NCI-H2029 (cell line): ENCODE measurements around the gene BUB1B.

Experiments used
- DNase-seq: peaks from one replicate; lab custom pipeline; 2025; lab: John Stamatoyannopoulos, UW

Gene BUB1B

DNA sequence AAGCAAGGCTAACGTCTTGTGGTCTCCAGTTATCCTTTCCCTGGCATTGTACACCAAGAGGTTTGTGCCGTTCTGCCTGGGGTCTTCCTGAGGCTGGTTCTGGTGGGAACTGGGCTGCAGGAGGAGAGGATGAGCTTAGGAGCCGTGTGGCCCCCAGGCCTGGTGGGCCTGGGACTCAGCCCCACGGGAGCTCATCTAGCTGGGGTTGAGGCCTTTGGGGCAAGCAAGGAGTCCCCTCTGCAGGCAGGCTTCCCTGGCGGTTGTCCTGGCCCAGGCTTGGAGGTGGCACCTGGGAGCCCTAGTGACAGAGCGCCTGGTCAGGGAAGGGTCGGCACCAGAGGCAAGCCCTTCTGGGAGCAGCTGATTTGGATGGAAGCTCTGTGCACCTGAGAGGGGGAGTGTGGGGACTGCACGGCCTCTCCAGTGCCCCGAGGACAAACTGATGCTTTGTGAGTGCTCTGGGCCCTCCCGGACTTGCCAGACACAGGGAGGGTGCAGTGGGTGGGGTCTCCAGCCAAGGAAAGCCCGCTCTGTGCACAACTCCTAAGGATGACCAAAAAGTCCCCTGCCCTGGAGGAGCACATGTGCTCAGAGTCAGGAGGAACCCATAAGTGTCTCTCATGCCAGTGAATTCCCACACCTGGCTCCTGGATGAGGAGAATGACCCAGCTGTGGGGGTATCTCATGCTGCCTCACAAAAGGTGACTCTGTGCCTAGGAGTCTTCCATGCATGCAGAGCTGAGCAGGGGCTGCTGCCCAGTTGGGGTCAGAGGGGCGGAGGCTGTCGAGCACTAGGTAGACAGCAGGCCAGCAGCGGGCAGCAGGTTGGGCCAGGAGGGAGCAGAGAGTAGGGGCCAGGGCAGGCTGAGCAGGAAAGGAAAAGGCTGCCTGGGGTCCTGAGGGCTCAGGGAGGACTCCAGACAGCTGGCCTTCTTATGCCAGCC is 80.7 kb downstream of the BUB1B start:
- DNase-seq, result no peak

DNA sequence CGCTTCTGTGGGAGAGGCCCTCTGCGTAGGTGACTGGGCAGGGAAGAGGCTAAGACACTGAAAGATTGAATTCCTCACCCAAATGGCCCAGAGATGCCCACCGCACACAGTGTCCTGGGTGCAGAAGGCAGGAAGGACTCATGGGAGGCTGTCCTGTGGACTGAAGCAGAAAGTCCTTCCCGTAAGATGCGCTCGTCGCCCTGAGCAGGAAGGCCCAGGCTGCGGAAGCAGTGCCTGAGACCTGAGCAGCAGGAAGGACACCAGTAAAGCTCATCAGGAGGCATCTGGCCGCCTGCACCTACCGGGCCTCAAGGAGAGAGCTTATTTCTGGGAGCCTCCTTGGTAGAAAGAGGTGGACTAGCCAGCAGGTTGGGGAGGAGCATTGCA is 81.3 kb downstream of the BUB1B start:
- DNase-seq, result no peak

DNA sequence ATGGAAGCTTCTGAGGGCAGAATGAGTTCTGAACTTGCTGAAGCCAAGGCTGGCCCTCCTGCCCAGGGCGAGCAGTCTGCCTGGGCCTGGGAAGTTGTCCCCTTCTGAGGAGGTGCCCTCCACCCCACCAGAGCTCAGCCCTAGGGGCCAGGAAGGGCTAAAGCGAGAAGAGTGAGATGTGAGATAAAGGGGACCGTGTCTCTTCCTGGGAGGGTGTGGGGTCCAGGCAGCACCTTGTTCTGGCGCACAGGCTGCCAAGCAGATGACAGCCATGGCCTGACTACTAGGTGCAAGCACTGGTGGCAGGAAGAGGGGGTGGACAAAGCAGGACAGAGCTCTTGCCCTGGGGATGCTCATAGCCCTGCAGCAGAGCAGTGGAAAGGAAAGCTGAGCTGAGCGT is 81.7 kb downstream of the BUB1B start:
- DNase-seq, result no peak

DNA sequence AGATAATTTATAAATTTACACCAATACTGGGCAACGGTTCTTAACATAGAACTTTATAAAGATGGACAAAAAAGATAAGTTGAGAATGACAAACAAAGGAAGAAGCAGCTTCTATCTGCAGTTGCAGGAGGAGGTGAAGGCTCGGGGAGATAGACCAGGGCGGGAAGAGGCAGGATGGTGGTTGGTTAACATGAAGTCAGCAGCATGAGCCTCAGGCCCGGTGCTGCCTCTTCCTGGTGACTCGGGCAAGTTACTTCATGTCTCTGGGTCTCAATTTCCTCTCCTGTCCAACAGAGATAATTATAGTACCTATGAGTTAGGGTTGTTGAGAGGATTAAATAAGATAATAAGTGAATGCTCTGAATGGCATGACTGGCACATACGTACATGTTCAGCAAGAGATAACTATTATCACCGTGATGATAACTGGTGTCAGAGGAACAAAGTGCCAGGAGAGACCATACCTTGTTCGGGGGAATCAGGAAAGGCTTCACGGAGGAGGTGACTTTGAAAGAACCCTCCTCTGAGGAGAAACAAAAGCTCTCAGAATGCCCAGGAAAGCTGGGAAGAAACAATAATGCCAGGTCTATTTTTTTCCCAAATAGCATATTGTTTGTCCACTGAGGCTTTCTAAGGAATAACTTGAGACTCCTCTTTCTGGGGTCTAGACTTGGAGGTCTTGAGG is 82.4 kb downstream of the BUB1B start:
- DNase-seq, result no peak

DNA sequence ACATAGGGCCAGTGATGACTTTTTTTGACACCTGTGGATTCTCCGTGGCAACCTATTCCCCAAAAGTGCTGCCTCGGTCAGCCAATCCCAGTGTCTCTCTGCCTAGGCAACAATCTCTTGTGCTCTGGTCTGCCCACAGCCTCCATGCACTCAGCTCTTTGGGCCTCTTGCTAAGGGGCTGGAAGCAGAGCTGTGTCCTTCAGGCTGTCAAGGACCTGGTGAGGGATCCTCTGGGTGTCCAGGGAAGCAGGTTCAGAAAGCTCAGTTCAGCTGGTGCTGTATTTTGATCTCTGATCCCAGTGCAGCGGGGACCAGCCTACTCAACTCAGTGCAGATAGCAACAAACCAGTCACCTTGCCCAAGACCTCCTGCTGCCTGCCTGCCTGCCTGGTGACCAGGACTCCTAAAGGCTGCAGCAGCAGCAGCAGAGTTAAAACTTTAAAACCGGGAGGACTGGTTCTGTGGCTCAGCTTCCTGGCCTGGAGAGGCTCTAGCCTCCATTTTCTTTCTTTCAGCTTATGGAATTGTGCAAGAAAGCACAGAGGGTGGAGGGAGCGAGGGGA is 84.2 kb downstream of the BUB1B start:
- DNase-seq, result no peak

DNA sequence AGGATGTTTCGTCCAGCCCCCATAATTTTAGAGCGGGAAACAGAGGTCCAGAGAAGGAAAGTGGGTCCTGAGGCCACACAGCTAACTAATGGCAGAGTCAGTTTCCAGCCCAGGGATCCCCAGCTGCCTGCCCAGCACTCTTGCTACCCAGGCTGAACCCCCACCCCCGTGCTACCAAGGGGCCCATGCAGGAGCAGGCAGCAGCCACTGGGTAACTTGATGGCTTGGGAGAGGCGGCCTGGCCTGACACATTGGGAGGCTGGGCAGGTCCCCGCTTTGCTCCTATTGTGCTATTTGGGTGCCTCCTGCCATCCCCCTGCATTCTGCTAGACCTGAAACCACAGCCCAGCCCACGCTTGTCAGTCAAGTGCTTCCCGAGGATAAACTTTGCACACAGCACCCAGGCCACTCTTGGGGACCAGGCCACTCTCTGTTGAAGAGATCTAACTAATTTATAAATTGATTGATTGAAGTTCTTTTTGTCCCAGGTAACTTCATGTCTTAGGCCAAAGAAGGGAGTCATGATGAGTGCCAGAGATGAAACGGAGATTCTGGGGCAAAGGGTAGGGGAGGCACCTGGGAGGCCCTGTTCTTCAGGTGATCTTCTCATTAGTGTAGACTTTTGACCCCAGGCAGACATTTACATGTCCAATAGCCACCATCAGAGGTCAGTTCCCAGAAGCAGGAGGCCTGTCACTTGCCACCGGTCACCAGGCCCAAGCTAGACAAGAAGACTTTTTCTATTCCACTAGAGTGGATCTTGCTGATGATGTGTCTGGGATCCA is 85.0 kb downstream of the BUB1B start:
- DNase-seq, result no peak

DNA sequence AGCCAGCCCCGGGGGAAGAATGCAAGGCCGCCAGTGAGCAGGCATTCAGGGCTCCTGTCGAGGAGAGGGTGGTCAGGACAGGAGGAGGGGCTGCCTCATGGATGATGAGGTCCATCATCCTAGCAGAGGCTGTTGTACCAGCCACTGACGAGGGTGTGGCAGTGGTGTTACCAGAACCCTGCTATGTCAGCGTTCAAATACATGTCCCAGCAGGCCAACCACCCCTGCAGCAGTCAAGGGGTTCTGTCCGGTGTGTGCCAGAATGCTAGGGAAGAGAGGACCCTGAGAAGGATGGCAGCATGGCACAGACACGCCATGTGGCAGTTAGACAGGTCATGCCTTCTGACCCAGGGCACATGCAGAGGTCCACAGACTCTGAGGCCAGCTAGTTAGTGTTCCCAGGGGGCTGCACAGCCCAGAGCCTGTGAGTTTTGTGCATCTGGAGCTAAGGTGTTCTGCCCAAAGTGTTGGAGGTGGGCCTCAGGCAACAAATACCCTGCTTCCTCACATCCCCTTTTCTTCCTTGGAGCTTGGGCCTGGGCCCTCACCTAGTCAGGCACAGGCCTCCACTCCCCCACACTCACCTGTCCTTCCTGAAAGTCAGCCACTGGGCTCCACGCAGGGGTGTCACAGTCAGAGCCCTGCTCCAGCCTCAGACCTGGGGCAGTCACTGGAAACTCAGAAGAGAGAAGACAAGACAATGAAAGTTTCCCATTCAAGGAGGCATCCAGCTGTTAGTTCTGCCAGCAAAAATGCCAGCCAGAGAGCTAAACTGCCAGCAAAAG is 85.8 kb downstream of the BUB1B start:
- no peak for DNase-seq

DNA sequence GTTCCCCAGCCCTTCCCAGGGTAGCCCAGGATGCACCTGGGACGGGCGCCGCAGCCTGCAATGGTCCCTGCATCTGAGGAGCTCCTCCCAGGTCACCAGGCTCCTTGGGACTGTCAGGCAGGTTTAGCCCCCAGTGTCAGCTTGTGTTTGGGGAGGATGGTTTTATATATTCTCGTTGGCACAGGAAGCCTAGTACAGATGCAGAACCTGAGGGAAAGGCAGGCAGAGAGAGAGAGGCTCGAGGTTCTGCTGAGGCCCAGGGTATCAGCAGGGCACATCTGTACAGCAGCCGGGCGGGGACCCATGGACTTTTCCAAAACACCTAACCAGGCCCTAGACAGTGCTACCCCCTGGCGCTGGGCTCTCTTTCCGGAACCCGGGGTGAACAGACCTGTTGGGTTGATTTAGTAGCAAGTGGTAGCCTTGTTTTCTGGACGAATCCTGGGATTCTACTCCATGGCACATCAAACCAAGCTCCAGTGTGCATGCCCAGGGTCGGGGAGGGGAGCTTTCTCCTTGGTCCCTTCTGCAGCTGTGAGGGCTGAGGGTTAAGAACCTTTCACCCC is 86.6 kb downstream of the BUB1B start:
- no peak for DNase-seq

DNA sequence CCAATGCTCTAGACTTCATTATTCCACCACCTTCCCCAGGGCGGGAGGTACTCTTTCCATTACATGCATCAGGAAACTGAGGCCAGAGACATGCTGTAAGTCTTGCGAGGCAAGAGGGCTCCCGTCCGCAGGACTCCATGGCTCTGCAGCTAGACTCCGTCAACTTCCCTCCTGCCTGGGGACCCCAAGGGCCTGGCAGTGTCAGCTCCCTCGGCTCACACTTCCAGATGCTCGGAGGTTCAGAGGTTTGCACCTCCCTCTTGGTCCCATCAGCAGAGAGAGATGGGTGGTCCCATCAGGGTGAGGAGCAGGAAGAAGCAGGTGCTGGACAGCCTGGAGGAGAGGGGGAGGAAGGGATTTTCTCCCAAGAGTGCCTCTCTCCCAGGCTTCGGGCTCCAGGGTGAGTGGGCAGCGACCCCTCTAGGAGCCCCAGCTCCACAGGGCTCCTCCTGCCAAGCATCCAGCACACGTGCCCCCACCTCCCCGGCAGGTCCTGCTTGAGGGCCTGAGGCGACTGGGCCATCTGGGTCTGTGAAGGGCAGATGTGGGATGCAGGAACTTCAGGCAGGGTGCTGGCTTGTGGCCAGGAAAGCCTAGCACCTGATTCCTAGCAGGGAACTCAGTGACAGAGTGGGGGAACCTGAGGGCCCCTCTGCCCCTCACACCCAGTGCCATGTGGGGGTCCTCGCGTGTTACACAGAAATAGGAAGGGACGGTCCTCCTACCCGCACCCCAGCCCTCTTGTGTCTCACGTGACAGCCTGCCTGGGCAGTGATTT is 87.3 kb downstream of the BUB1B start:
- no peak for DNase-seq

DNA sequence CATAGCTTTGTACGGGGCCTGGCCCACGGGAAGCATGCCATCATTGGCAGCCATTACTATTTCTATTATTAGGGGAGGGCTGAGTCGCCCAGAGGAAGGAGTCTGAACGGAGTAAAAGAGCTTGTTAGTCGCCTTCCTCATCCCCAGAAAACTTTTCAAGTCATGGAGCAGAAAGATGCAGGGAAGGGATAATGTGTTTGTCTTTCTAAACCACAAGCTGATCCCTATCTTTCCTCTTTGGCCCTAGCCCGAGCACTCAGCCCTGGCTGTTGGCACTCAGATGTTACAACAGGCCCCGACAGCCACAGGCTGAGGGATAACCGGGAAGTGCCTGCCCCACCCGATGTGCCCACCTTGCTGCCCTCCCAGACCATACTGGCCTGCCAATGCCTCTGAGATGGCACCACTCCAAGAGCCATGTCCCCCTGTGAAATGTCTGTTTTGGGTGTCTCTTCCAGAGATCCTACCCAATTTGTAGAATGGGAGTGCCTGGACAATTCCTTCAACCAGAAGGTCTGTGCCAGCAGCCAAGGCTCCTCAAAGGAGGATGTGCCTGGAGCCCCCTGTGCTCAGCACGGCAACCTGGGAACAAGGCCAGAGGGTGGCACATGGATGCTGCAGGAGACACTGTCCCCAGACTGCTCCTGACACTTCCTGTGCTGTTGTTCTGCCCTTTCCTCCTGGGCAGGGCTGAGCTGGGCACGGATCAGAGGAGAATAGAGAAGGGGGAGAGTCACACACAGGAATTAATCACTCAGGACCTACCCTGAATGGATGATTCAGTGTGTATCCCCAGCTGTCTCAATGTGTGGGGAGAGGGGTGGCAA is 88.8 kb downstream of the BUB1B start:
- DNase-seq, result no peak

DNA sequence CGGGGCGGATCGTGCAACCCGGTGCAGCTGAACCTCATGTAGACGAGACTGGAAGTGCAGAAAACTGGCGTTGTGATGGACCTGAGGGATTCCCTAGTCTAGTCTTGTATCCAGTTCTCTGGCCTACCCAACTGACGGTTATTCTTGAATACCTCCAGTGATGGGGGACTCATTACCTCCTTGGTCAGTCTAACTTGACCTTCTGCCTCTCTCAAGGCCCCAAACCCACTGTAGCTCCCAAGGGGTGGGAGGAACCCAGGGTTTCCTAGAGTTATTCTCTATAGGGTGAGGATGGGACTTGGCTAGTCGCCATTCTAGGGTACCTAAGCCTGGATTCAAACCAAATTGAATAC is 89.4 kb downstream of the BUB1B start:
- DNase-seq, result no peak

DNA sequence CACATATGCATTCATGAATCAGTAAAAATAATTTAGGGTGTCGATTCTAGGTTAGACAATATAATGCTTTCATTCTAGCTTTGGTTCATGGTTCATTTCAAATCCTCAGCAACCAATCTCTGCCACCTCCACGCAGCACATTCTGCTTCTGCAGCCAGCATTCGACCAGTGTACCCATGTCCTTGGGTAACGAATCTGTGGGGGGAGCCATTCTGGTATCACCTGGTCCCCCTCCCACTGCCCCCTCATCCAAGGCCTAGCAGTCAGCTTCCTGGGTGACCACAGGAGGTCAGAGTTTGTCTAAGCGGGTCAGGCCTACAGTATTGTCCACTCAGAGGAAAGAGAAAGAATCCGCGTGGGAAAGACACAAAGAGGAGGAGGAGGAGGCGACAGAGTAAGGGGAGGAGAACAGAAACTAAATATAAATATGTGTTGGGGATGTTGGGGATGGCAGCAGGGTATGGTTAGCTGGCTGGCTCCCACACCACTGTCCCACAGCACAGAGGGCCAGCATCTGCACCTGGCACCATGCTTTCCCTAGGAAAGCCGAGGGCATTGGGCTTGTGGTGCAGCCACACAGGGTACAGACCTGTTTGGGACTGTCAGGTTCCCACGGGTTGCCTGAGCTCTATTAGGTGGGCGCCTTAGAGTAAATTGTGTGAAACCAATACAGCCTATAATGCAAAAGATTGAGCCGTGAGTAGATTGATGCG is 90.1 kb downstream of the BUB1B start:
- DNase-seq, result no peak

DNA sequence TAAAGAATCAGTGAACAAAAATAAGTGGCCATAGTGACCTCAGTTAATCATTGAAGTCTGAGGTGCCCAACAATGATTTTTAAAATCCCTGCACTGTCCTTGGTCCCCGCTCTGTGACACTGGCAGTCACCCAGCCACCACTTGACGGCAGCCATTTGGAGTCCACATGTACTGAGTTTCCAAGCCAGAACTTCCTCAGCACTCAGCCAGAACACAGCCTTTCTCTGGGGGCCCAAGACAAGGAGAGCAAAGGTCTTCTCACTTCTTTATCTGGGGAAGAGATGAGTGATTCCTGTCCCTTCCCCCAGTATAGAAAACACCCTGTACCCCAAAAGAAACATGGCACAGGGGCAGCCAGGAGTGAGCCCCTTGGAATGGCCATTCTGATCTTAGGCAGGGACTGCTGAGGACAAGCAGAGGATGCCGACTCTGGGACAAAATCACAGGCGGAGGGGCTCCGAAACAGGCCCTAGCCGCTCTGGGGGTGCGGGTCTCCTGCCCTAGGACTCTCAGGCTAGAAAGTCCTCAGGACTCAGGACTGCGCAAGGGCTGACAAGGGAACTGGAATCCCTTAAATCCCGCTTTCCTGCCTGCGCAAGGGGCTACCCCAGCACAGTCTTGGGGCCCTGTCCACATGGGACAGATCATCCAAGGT is 90.7 kb downstream of the BUB1B start:
- DNase-seq, result no peak

DNA sequence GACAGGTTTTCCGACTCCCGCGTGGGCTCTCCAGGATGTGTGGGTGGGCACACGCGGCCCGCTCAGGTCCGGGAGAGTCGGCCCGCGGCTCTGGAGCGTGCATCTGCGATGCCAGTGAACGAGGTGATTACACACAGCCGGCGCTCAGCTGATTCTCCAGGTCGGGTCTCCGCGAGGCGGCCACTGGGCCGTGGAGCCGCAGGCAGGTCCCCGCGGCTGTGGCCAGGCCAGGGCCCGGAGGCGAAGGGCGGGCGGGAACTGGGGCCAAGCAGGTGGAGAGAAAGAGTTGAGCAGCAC is 91.2 kb downstream of the BUB1B start:
- no peak for DNase-seq

DNA sequence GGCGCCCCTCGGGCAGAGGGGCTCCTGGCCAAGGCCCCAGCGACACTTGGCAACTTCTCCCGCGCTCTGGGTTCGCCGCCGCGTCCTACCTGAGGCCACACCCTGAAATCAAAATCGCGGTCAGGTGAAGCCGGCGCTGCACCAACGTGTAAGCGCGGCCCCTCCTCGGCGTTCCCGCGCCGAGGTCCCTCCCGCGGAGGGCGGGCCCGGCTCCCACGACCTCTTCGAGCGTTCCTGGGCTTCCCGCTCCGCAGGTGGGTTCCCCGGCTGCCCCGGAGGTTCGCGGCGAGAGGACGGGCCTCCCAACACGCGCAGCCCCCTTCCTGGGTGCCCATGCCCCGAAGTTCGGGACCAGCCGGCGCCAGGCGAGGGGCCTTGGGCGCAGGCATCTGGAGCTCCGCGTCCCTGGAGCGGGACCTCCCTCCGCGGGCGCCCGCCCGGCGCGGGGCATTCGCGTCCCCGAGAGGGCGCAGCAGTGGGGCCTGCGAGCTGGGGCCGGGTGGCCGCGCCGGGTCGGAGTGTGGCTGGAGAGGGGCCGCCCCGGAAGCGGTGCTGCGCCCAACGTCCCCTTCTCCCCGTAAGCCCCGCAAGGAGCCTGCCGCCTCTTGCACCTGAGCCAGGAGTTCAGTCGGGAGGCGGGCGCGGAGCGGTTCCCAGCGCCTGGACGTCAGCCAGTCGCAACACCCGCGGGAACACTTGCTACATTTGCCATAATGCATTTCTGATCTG is 91.7 kb downstream of the BUB1B start:
- DNase-seq, result no peak

DNA sequence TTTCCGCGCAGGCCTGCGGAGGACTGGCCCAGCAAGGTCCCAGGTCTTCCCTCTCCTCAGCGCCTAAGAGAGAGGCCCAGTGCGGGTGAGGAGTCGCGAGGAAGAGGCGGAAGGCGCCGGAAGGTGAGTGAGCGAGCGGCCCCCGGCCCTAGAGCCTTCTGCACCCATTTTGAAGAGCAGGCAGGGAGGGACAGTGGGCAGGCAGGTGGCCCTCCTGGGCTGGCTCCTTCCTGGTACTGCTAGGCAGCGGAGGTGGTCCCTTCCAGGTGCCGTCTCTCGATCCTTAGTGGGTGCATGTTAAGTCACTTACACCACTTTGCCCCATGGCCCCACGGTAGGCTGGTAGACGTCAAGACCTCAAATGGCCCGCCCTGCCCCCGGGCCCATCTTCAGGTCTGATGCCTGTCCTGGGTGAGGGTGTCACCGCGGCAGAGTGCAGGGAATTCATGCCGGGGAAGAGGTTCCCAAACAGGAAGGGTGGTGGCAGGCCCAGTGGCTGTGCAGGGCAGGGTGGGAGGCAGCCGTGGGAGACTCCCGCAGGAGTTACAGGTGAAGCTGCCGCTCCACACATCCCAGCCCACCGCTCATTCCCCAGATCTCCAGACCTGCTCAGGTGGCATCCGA is 92.4 kb downstream of the BUB1B start:
- no peak for DNase-seq

DNA sequence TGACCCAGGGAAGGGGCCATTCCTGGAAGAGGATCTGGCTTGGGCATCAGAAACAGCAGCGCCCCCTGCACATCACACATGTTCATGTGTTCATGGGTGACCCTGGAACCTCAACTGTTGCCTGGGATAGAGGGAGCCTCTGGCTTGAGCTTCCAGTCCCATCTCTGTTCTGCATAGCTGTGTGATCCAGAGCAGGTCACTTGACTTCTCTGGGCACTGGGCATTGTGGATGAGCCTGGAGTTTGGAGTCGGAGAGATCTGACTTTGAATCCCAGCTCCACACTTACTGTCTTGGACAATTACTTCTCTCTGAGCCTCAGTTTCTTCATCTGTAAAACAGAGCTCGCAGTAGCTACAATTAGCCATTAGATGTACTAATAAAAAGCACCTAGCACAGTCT is 93.6 kb downstream of the BUB1B start:
- DNase-seq, result no peak

DNA sequence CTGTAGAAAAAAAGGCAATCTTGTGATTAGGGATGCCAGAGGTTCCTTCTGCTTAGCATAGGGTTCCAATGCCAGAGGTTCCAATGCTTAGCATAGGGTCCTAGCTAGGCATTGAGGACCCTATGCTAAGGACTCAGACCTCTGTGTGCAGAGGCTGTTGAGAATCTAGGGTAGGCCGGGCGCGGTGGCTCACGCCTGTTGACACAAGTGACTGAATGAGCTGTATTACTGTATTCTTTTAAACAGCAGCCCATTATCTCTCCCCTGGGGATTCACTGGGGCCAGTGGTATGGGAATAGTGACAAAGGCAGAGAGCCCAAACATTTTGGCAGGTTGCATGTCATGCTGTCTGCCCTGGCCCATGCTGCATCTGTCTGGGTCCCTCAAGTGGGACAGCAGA is 94.2 kb downstream of the BUB1B start:
- DNase-seq, result no peak
